CD4-positive, CD25-positive, alpha-beta regulatory T cell (primary cell): ENCODE data around the gene ADAT2. TPM values are rescaled to one million over a fixed set of nuclear protein-coding genes. Genes with fewer than 3 reads are reported as not detected.

Experiments used
- ATAC-seq, 2 donors: fragments of 150-1000 bp; cut with Tn5 transposase; one replicate each; pipeline ENCODE4 v1.10.0; 2021; ENCODE audit warnings: low read depth in 2 of 2, moderate number of reproducible peaks in 2 of 2, moderate library complexity in 1 of 2
- DNase-seq, 3 donors: peaks; one replicate each; pipeline versions ENCODE4 v3.0.0 to v3.0.0-alpha.2; 2012 to 2022; ENCODE audit warnings: mixed read lengths in 1 of 3
- H3K27ac ChIP-seq: one replicate; pipeline ENCODE4 v1.7.0; 2013; ENCODE audit warnings: mild to moderate bottlenecking, low read length; ENCODE audit not compliant: insufficient read depth, poor library complexity, severe bottlenecking
- H3K27me3 ChIP-seq: one replicate; pipeline ENCODE4 v1.7.0; 2013; ENCODE audit warnings: low read length; ENCODE audit not compliant: control insufficient read depth, insufficient read depth
- H3K36me3 ChIP-seq: one replicate; pipeline ENCODE4 v1.7.0; 2013; ENCODE audit warnings: mild to moderate bottlenecking, low read length, moderate library complexity; ENCODE audit not compliant: control insufficient read depth, insufficient read depth
- H3K4me1 ChIP-seq: 2 replicates; pipeline ENCODE4 v1.7.0; 2013; ENCODE audit warnings: mild to moderate bottlenecking, low read length; ENCODE audit not compliant: insufficient read depth, control insufficient read depth, poor library complexity, severe bottlenecking
- H3K4me3 ChIP-seq: one replicate; pipeline ENCODE4 v1.7.0; 2013; ENCODE audit warnings: low read depth, mild to moderate bottlenecking, low read length, moderate library complexity
- H3K9me3 ChIP-seq, 2 experiments: 1 replicate in 1 of 2; 2 replicates in 1 of 2; pipeline ENCODE4 v1.7.0; 2013; ENCODE audit warnings: low read length in 2 of 2, mild to moderate bottlenecking in 1 of 2, moderate library complexity in 1 of 2; ENCODE audit not compliant: control insufficient read depth in 2 of 2
- H3K27ac Mint-ChIP-seq, 3 donors: one replicate each; pipeline ENCODE4 v1.8.0; 2020 to 2022; ENCODE audit warnings: mild to moderate bottlenecking in 3 of 3, mixed read lengths in 3 of 3, moderate library complexity in 2 of 3
- H3K27me3 Mint-ChIP-seq: one replicate; pipeline ENCODE4 v1.8.0; 2022; ENCODE audit warnings: mild to moderate bottlenecking, mixed read lengths
- H3K36me3 Mint-ChIP-seq: one replicate; pipeline ENCODE4 v1.8.0; 2020; ENCODE audit warnings: mixed read lengths
- H3K4me1 Mint-ChIP-seq, 4 donors: one replicate each; pipeline ENCODE4 v1.8.0; 2020 to 2022; ENCODE audit warnings: mixed read lengths in 4 of 4, mild to moderate bottlenecking in 1 of 4
- H3K4me3 Mint-ChIP-seq, 4 donors: one replicate each; pipeline ENCODE4 v1.8.0; 2020 to 2022; ENCODE audit warnings: mild to moderate bottlenecking in 4 of 4, mixed read lengths in 4 of 4, moderate library complexity in 3 of 4
- H3K9me3 Mint-ChIP-seq, 7 donors: one replicate each; pipeline ENCODE4 v1.8.0; 2020 to 2022; ENCODE audit warnings: mixed read lengths in 7 of 7, mild to moderate bottlenecking in 3 of 7, moderate library complexity in 2 of 7
- polyA plus RNA-seq, 4 donors: library from polyadenylated mRNA; unstranded; fragments of 300-500 nt; fragmentation: Illumina TruSeq; gene quantifications; one replicate each; pipeline ENCODE4 v1.2.3, GENCODE V29; 2021
- total RNA-seq: library from RNA; stranded (reverse); gene quantifications from one replicate; pipeline ENCODE4 v1.2.3, GENCODE V29; 2022

ADAT2 gene
- total and polyA plus RNA-seq, 5 donors from 2014 or later: 1.1 to 31.1 (median 1.7) TPM

DNA sequence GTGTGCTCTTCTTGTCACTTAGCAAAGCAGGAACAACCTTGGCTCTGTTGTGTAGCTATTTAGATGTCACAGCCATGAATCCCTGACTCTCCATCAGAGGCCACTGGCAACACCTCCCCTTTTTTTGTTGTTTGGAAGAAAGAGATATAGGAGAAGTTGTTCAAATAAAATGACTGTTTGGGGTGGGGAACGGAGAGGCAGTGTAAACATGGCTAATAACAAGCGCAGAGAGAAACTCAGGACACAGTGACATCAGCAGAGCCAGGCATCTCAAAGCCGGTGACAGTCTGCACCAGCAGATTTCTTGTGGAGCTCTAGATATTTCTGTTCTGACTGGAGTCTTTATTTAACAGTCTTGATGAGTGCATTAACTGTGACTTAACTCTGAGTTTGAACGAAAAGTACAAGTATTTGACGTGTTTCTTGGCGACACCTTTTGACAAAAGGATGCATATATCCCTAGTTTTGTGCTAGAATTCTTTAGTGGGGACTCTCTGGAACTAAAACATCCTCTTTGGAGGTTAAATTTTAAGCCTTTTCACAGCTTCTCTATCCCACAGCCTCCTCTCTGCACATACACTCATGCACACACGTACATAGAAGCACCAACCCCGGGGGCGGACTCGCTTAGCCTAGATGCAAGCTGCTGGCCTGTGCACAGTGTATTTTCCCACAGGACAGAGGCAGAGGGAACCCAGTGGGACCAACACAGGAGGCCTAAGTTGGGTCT, 53.8 kb downstream of the ADAT2 start:
- no peaks in the 10 kb centered on the region for H3K9me3 Mint-ChIP-seq
- no peaks in the 10 kb centered on the region for H3K27me3 Mint-ChIP-seq
- no peak overlapping the region for H3K27ac ChIP-seq
- peaks cover 0 to 21% (median 10%) of the 10 kb centered on the region in 4 donors for H3K4me1 Mint-ChIP-seq
- no peaks in the 10 kb centered on the region for H3K9me3 ChIP-seq
- no peak overlapping the region for H3K4me3 ChIP-seq
- peaks cover 9% of the 10 kb centered on the region for H3K4me1 ChIP-seq
- no peaks in the 10 kb centered on the region for H3K36me3 ChIP-seq
- H3K27ac Mint-ChIP-seq: no peak overlapping the region
- no peak overlapping the region for H3K4me3 Mint-ChIP-seq
- no peaks in the 10 kb centered on the region for H3K36me3 Mint-ChIP-seq
- ATAC-seq (no peak), DNase-seq (no peak)
- H3K27me3 ChIP-seq: no peaks in the 10 kb centered on the region

DNA sequence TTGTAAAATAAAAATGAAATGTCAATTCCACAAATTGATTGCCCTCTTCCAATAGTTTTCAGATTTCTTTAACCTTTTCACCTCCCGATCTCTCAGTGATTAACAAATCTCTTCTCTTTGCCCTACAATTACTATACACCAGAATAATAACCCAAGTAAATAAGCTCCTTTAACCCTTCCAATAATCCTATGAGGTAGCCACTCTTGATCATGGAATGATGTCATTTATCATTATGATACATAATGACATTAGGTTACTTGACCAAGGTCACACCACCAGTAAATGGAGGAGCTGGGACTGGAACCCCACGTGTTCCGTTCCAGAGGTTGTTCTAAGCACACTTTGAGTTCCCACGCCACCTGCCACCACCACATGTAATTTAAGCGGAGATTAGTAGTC, 54.8 kb downstream of the ADAT2 start:
- H3K27me3 ChIP-seq: no peaks in the 10 kb centered on the region
- no peaks in the 10 kb centered on the region for H3K36me3 ChIP-seq
- peaks cover 7% of the 10 kb centered on the region for H3K4me1 ChIP-seq
- no peak overlapping the region for H3K27ac Mint-ChIP-seq
- no peak overlapping the region for H3K4me3 ChIP-seq
- H3K4me1 Mint-ChIP-seq: peaks cover 0 to 14% (median 4%) of the 10 kb centered on the region in 4 donors
- H3K9me3 ChIP-seq: no peaks in the 10 kb centered on the region
- H3K4me3 Mint-ChIP-seq: no peak overlapping the region
- no peaks in the 10 kb centered on the region for H3K36me3 Mint-ChIP-seq
- H3K27me3 Mint-ChIP-seq: no peaks in the 10 kb centered on the region
- H3K27ac ChIP-seq: no peak overlapping the region
- no peaks in the 10 kb centered on the region for H3K9me3 Mint-ChIP-seq
- DNase-seq: no peak
- ATAC-seq: no peak

DNA sequence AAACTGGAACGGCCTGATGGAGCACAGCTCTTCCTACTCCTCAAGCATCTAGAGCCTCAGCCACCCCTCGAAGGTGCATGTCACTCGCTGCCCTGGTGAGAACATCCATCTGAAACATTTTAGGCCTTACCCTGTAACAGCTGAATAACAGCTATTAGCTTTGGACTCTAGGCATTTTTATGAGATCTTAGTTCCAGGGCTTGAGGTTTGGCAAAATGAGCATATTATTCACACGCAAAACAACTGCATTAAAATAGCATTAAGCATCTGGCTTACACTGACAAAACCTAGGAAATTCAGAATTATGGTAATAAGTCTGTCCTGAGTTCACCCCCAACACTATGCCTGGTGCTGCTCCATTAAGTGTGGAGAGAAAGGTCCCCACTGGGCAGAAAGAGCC, 56.1 kb downstream of the ADAT2 start:
- Mint-ChIP-seq H3K4me3 (no peak overlapping the region), H3K4me1 (peaks cover 0 to 4% (median 0%) of the 10 kb centered on the region in 4 donors), H3K27me3 (no peaks in the 10 kb centered on the region), H3K9me3 (no peaks in the 10 kb centered on the region), H3K36me3 (no peaks in the 10 kb centered on the region), H3K27ac (no peak overlapping the region)
- H3K36me3 ChIP-seq: no peaks in the 10 kb centered on the region
- H3K4me1 ChIP-seq: no peaks in the 10 kb centered on the region
- DNase-seq (no peak), ATAC-seq (no peak)
- H3K27ac ChIP-seq: no peak overlapping the region
- H3K9me3 ChIP-seq: no peaks in the 10 kb centered on the region
- H3K4me3 ChIP-seq: no peak overlapping the region
- no peaks in the 10 kb centered on the region for H3K27me3 ChIP-seq

DNA sequence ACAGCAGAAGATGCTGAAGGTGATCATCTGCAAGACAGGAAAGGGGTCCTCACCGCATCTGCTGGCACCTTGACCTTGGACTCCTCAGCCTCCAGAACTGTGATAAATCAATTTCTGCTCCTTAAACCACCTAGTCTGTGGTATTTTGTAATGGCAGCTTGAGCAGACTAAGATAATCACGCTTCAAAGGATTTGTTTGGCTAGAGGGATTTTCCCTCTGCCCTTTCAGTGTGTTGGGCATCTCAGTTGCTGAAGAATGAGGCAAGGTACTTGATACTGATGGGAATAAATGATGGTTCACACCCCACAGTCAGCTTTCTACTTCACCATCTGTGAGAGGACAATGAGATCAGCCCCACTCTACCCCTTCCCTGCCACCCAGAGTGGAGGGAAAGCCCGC, 60.2 kb downstream of the ADAT2 start:
- H3K36me3 Mint-ChIP-seq: no peaks in the 10 kb centered on the region

DNA sequence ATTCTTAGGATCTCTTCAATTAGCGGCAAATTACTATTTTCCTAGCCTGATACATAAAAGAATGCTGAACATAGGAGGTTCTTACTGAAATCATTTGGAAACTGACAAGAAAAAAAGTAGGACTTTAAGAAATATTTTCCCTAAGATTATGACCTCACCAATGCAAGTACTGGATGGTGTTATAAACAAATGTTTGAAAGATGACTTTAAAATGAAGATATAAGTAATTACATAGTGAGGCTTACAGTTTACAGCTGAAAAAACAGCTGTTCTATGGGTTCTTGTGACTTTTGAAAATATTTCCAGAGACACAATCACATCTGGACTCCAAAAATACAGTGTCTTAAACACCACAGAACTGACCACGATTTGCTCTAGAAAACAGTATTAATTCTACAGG, 64.9 kb downstream of the ADAT2 start:
- Mint-ChIP-seq H3K4me1 (no peaks in the 10 kb centered on the region), H3K27me3 (peaks cover 6% of the 10 kb centered on the region)
- DNase-seq: no peak

More for the DNA sequence above, 60.2 kb downstream of the ADAT2 start:
- no peaks in the 10 kb centered on the region for H3K4me1 Mint-ChIP-seq
- no peak overlapping the region for H3K4me3 ChIP-seq
- ATAC-seq (no peak), DNase-seq (no peak)
- H3K27me3 Mint-ChIP-seq: no peaks in the 10 kb centered on the region
- no peaks in the 10 kb centered on the region for H3K4me1 ChIP-seq
- no peaks in the 10 kb centered on the region for H3K36me3 ChIP-seq
- H3K27me3 ChIP-seq: no peaks in the 10 kb centered on the region
- H3K4me3 Mint-ChIP-seq: no peak overlapping the region
- H3K27ac ChIP-seq: no peak overlapping the region
- H3K9me3 ChIP-seq: no peaks in the 10 kb centered on the region
- peaks cover 0 to 1% (median 0%) of the 10 kb centered on the region in 7 donors for H3K9me3 Mint-ChIP-seq
- no peak overlapping the region for H3K27ac Mint-ChIP-seq

DNA sequence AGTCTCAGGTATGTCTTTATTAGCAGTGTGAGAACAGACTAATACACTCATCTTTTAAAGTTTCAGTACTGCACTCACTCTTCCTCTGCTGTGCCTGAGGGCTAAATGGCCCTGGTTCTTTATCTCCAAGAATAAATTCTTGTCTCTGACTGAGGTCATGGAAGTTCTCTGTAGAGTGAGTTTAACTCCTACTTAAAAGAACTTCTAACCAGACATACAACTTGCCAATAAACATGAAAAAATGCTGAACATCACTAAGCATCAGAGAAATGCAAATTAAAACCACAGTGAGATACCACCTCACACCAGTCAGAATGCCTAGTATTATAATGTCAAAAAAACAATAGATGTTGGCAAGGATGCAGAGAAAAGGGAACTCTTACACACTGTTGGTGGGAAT, 73.6 kb downstream of the ADAT2 start:
- no peak for ATAC-seq
- Mint-ChIP-seq H3K36me3 (peaks cover 3% of the 10 kb centered on the region), H3K27me3 (peaks cover 23% of the 10 kb centered on the region), H3K9me3 (peaks cover 0 to 12% (median 5%) of the 10 kb centered on the region in 7 donors), H3K27ac (no peak overlapping the region), H3K4me1 (no peaks in the 10 kb centered on the region), H3K4me3 (no peak overlapping the region)
- H3K4me1 ChIP-seq: no peaks in the 10 kb centered on the region
- H3K27ac ChIP-seq: no peak overlapping the region
- DNase-seq: no peak
- H3K27me3 ChIP-seq: peaks cover 19% of the 10 kb centered on the region
- H3K4me3 ChIP-seq: no peak overlapping the region
- no peaks in the 10 kb centered on the region for H3K36me3 ChIP-seq
- H3K9me3 ChIP-seq: peaks cover 0 to 6% of the 10 kb centered on the region in 2 experiments

More for the DNA sequence above, 64.9 kb downstream of the ADAT2 start:
- Histone ChIP-seq H3K36me3 (no peaks in the 10 kb centered on the region), H3K27ac (no peak overlapping the region), H3K27me3 (peaks cover 3% of the 10 kb centered on the region), H3K4me3 (no peak overlapping the region), H3K9me3 (no peaks in the 10 kb centered on the region), H3K4me1 (no peaks in the 10 kb centered on the region)
- no peak for ATAC-seq
- Mint-ChIP-seq H3K9me3 (peaks cover 0 to 4% (median 0%) of the 10 kb centered on the region in 7 donors), H3K4me3 (no peak overlapping the region), H3K27ac (no peak overlapping the region), H3K36me3 (no peaks in the 10 kb centered on the region)

DNA sequence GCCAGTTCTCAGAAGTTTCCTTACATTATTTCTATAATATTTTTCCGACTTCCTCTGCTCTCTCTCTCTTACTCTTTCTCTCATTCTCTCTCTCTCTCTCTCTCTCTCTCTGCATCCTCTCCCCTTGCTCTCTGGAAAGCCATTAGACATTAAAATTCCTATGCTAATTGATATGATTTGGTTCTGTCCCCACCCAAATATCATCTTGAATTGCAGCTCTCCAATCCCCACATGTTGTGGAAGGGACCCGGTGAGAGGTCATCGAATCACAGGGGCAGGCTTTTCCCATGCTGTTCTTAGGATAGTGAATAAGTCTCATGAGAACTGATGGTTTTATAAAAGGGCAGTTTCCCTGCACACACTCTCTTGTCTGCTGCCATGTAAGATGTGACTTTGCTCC, 74.1 kb downstream of the ADAT2 start:
- Histone ChIP-seq H3K36me3 (no peaks in the 10 kb centered on the region), H3K9me3 (peaks cover 0 to 6% of the 10 kb centered on the region in 2 experiments), H3K27me3 (peaks cover 19% of the 10 kb centered on the region), H3K4me3 (no peak overlapping the region), H3K27ac (no peak overlapping the region), H3K4me1 (no peaks in the 10 kb centered on the region)
- H3K4me3 Mint-ChIP-seq: no peak overlapping the region
- H3K4me1 Mint-ChIP-seq: no peaks in the 10 kb centered on the region
- DNase-seq (no peak), ATAC-seq (no peak)
- H3K27ac Mint-ChIP-seq: no peak overlapping the region
- peaks cover 28% of the 10 kb centered on the region for H3K27me3 Mint-ChIP-seq
- peaks cover 3% of the 10 kb centered on the region for H3K36me3 Mint-ChIP-seq
- H3K9me3 Mint-ChIP-seq: peaks cover 0 to 12% (median 2%) of the 10 kb centered on the region in 7 donors

DNA sequence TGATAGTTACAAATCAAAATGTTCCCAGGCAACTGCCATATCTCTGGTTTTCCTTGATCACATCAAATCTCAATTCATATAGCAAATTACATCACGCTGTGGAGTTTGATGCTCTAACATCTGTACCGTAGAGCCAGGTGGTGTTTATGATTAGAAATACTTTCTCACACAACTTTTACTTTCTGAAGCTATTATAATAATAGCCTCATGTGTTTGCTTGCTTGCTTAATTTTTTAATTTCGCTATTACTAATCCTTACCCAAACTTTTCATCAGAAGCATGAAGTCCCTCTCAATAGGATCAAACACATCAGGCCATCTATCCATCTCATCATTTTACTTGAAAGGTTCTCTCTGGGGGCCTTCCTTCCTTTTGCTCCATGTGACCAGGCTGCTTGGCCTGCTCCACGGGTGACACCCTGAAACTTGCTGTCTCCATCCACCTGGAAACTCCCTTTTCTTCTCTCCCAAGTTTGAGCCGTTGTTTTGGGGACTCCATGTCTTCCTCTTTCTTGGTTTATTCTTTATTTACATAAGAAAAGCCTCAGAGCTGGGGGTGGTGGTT, 75.4 kb downstream of the ADAT2 start:
- H3K4me1 ChIP-seq: no peaks in the 10 kb centered on the region
- H3K4me3 ChIP-seq: no peak overlapping the region
- peaks cover 0 to 12% (median 2%) of the 10 kb centered on the region in 7 donors for H3K9me3 Mint-ChIP-seq
- H3K27me3 ChIP-seq: peaks cover 14% of the 10 kb centered on the region
- ATAC-seq (no peak), DNase-seq (no peak)
- H3K4me3 Mint-ChIP-seq: no peak overlapping the region
- H3K9me3 ChIP-seq: peaks cover 0 to 6% of the 10 kb centered on the region in 2 experiments
- H3K36me3 ChIP-seq: no peaks in the 10 kb centered on the region
- no peak overlapping the region for H3K27ac ChIP-seq
- H3K36me3 Mint-ChIP-seq: peaks cover 3% of the 10 kb centered on the region
- no peaks in the 10 kb centered on the region for H3K4me1 Mint-ChIP-seq
- no peak overlapping the region for H3K27ac Mint-ChIP-seq
- peaks cover 23% of the 10 kb centered on the region for H3K27me3 Mint-ChIP-seq
